HG03342 (cell line): Measurements from ENCODE around the gene IRAK1.

ENCODE experiments used
- ATAC-seq: cut with Tn5 transposase; IDR thresholded peaks from one replicate; pipeline ENCODE4 v1.9.1; 2021; ENCODE audit warnings: mild to moderate bottlenecking, moderate library complexity; ENCODE audit not compliant: unreplicated experiment

The IRAK1 gene

GRCh38 chrX:153972368-153973126 lies 47.2 kb downstream of the IRAK1 start, which contains the start of gene TMEM187:
Gene TMEM187, plus strand, starts transcription at chrX:153972754. Its CDS starts 9,309 bp downstream, at chrX:153982063.
- peak; percentile 44 for ATAC-seq

- ATAC-seq, result peak; percentile 38
These were observed 48.0 kb downstream of the IRAK1 start, which contains the start of gene HCFC1 for GRCh38 chrX:153971450-153972367. Gene HCFC1, minus strand, starts transcription at chrX:153971818. Its CDS starts 978 bp downstream, at chrX:153970840.

- peak; percentile 32 for ATAC-seq
These were observed 48.6 kb downstream of the IRAK1 start for GRCh38 chrX:153971124-153971449.

GRCh38 chrX:153970357-153971123 lies 49.2 kb downstream of the IRAK1 start:
- peak; percentile 2 for ATAC-seq

- ATAC-seq, result no peak
These were observed 49.8 kb downstream of the IRAK1 start for GRCh38 chrX:153969904-153970356.

- no peak for ATAC-seq
These were observed 50.4 kb downstream of the IRAK1 start for GRCh38 chrX:153969125-153969903.

GRCh38 chrX:153968754-153969124 lies 51.0 kb downstream of the IRAK1 start:
- no peak for ATAC-seq

GRCh38 chrX:153968255-153968654 lies 51.4 kb downstream of the IRAK1 start:
- no peak for ATAC-seq

- no peak for ATAC-seq
These were observed 52.0 kb downstream of the IRAK1 start for GRCh38 chrX:153967536-153968224.

- no peak for ATAC-seq
These were observed 52.7 kb downstream of the IRAK1 start for GRCh38 chrX:153966841-153967535.

- no peak for ATAC-seq
These were observed 53.4 kb downstream of the IRAK1 start for GRCh38 chrX:153966283-153966688.

GRCh38 chrX:153965406-153965805 lies 54.3 kb downstream of the IRAK1 start:
- ATAC-seq, result no peak

- ATAC-seq, result no peak
These were observed 55.6 kb downstream of the IRAK1 start for GRCh38 chrX:153964105-153964504.

GRCh38 chrX:153963546-153963945 lies 56.2 kb downstream of the IRAK1 start:
- ATAC-seq, result no peak

- ATAC-seq, result no peak
These were observed 58.4 kb downstream of the IRAK1 start for GRCh38 chrX:153961292-153961691.

- ATAC-seq, result no peak
These were observed 58.9 kb downstream of the IRAK1 start for GRCh38 chrX:153960786-153961185.
